SK-N-SH (cell line): ENCODE data around the gene FOXB1.

ENCODE experiments used
- CTCF ChIP-seq: fragments of 200-600 bp; sonication (generic); IDR thresholded peaks from 2 replicates; pipeline ENCODE4 v1.6.1; 2017; ENCODE audit warnings: antibody characterized with exemption, mild to moderate bottlenecking, moderate library complexity
- JUND ChIP-seq: IDR thresholded peaks from 2 replicates; pipeline ENCODE4 v1.4.0; 2012
- MXI1 ChIP-seq: IDR thresholded peaks from 2 replicates; pipeline ENCODE4 v1.6.1; 2012; ENCODE audit warnings: mild to moderate bottlenecking, low read depth, low read length, improper control_type of control experiment
- NFIC ChIP-seq: IDR thresholded peaks from 2 replicates; pipeline ENCODE4 v1.4.0; 2012; ENCODE audit warnings: borderline replicate concordance
- NRF1 ChIP-seq: IDR thresholded peaks from 2 replicates; pipeline ENCODE4 v1.6.1; 2012; ENCODE audit warnings: low read depth, mild to moderate bottlenecking, low read length
- POLR2AphosphoS5 ChIP-seq: IDR thresholded peaks from 2 replicates; pipeline ENCODE4 v1.6.1; 2012; ENCODE audit warnings: low read depth, low read length
- RAD21 ChIP-seq: IDR thresholded peaks from 2 replicates; pipeline ENCODE4 v1.6.1; 2012; ENCODE audit warnings: mild to moderate bottlenecking, low read length
- YY1 ChIP-seq: IDR thresholded peaks from 2 replicates; pipeline ENCODE4 v1.4.0; 2012; ENCODE audit warnings: low read depth, mild to moderate bottlenecking

- TF ChIP-seq CTCF: no peak
- no peak for TF ChIP-seq POLR2AphosphoS5
- no peak for TF ChIP-seq NFIC
- TF ChIP-seq MXI1: no peak
- TF ChIP-seq YY1: no peak
- TF ChIP-seq RAD21: no peak
- no peak for TF ChIP-seq NRF1
- no peak for TF ChIP-seq JUND
Measured at GRCh38 chr15:60021589-60022378, 17.7 kb downstream of the FOXB1 start.
